GM12873 (cell line): Measurements from ENCODE around the gene PAXX.

Experiments
- CTCF ChIP-seq: IDR thresholded peaks from 2 replicates; pipeline ENCODE4 v1.5.1; 2012; ENCODE audit warnings: low read depth, mild to moderate bottlenecking, moderate library complexity, low read length, control low read depth; ENCODE audit not compliant: insufficient read depth; ENCODE audit errors: missing control alignments

Gene PAXX

GRCh38 chr9:136964833-136965422 lies 27.3 kb upstream of the PAXX start:
- TF ChIP-seq CTCF, result no peak

- TF ChIP-seq CTCF, result no peak
Observed at GRCh38 chr9:136965771-136966484, 26.3 kb upstream of the PAXX start.

GRCh38 chr9:136968333-136969127 lies 23.7 kb upstream of the PAXX start:
- TF ChIP-seq CTCF, result no peak

- no peak for TF ChIP-seq CTCF
Observed at GRCh38 chr9:136969150-136969549, 23.1 kb upstream of the PAXX start.

- TF ChIP-seq CTCF, result no peak
Observed at GRCh38 chr9:136969774-136970173, 22.4 kb upstream of the PAXX start.

- no peak for TF ChIP-seq CTCF
Observed at GRCh38 chr9:136970361-136970760, 21.9 kb upstream of the PAXX start.

- no peak for TF ChIP-seq CTCF
Observed at GRCh38 chr9:136971746-136972145, 20.5 kb upstream of the PAXX start.
